IMR-90 (cell line): ENCODE measurements around the gene EML4. TPM values are rescaled to one million over a fixed set of nuclear protein-coding genes. Genes with fewer than 3 reads are reported as not detected.

Experiments
- ATAC-seq: fragments of 200-7000 bp; cut with Tn5 transposase; 2 replicates; pipeline ENCODE4 v1.9.1; 2020; ENCODE audit warnings: low read depth, mild to moderate bottlenecking, moderate library complexity
- BruUV-seq: library from RNA; stranded (reverse); fragments of 400-500 nt; replicated peaks from 2 replicates; lab custom pipeline; 2021; lab: Mats Ljungman, UMichigan
- CTCF ChIA-PET: fragments of 300-600 bp; formaldehyde crosslinking; extraction: SDS; loops from one replicate; lab custom pipeline; 2021; ENCODE audit warnings: antibody characterized with exemption; lab: Yijun Ruan, JAX
- POLR2A ChIA-PET: fragments of 300-600 bp; sonication (Branson Sonifier 250); formaldehyde crosslinking; loops from one replicate; lab custom pipeline; 2022; ENCODE audit warnings: antibody characterized with exemption; ENCODE audit not compliant: unreplicated experiment; lab: Charles Lee
- DNase-seq: peaks from one replicate; pipeline ENCODE4 v3.0.0; 2013
- H2AFZ ChIP-seq: replicated peaks from 2 replicates; pipeline ENCODE3; 2013; ENCODE audit warnings: low read length, mild to moderate bottlenecking; ENCODE audit not compliant: poor library complexity
- H2AK5ac ChIP-seq: 2 replicates; pipeline ENCODE4 v1.6.1; 2013; ENCODE audit warnings: low read depth, low read length, inconsistent platforms
- H2AK9ac ChIP-seq: replicated peaks from 2 replicates; pipeline ENCODE3; 2013; ENCODE audit warnings: mild to moderate bottlenecking, low read depth, low read length, moderate library complexity; ENCODE audit not compliant: poor library complexity
- H2BK120ac ChIP-seq: 2 replicates; pipeline ENCODE4 v1.6.1; 2013; ENCODE audit warnings: low read depth, low read length, inconsistent platforms
- H2BK15ac ChIP-seq: 3 replicates; pipeline ENCODE4 v1.6.1; 2013; ENCODE audit warnings: low read depth, low read length, inconsistent platforms
- H2BK20ac ChIP-seq: 2 replicates; pipeline ENCODE4 v1.6.1; 2013; ENCODE audit warnings: low read depth, mild to moderate bottlenecking, inconsistent platforms, low read length, moderate library complexity
- H2BK5ac ChIP-seq: 2 replicates; pipeline ENCODE4 v1.6.1; 2013; ENCODE audit warnings: mild to moderate bottlenecking, low read depth, low read length, inconsistent platforms; ENCODE audit not compliant: poor library complexity, severe bottlenecking
- H3K14ac ChIP-seq: replicated peaks from 2 replicates; pipeline ENCODE4 v1.6.1; 2013; ENCODE audit warnings: low read depth, low read length, inconsistent platforms
- H3K18ac ChIP-seq: 2 replicates; pipeline ENCODE4 v1.6.1; 2013; ENCODE audit warnings: low read depth, low read length, control low read depth
- H3K23ac ChIP-seq: 2 replicates; pipeline ENCODE4 v1.6.1; 2013; ENCODE audit warnings: low read depth, low read length, inconsistent platforms
- H3K27ac ChIP-seq: 2 replicates; pipeline ENCODE4 v1.5.1; 2013; ENCODE audit warnings: mild to moderate bottlenecking, control low read depth, low read length; ENCODE audit not compliant: insufficient read depth
- H3K27me3 ChIP-seq: 2 replicates; pipeline ENCODE4 v1.6.1; 2013; ENCODE audit warnings: low read length; ENCODE audit not compliant: control insufficient read depth, insufficient read depth
- H3K36me3 ChIP-seq: 2 replicates; pipeline ENCODE4 v1.6.1; 2013; ENCODE audit warnings: low read length, mixed read lengths; ENCODE audit not compliant: control insufficient read depth, insufficient read depth
- H3K4ac ChIP-seq: 2 replicates; pipeline ENCODE4 v1.6.1; 2013; ENCODE audit warnings: low read depth, low read length, inconsistent platforms
- H3K4me1 ChIP-seq: 2 replicates; pipeline ENCODE4 v1.6.1; 2013; ENCODE audit warnings: low read length, mixed read lengths; ENCODE audit not compliant: control insufficient read depth, insufficient read depth
- H3K4me2 ChIP-seq: 2 replicates; pipeline ENCODE4 v1.6.1; 2013; ENCODE audit warnings: low read depth, mild to moderate bottlenecking, control low read depth, low read length, moderate library complexity
- H3K4me3 ChIP-seq: 2 replicates; pipeline ENCODE4 v1.5.1; 2013; ENCODE audit warnings: low read depth, mild to moderate bottlenecking, control low read depth, low read length, moderate library complexity; ENCODE audit not compliant: insufficient read depth
- H3K56ac ChIP-seq: 2 replicates; pipeline ENCODE4 v1.6.1; 2013; ENCODE audit warnings: low read length, inconsistent platforms; ENCODE audit not compliant: insufficient read depth; ENCODE audit errors: extremely low read depth
- H3K79me1 ChIP-seq, 2 experiments: 2 replicates each; pipeline ENCODE4 v1.6.1; 2013; ENCODE audit warnings: low read length in 2 of 2, inconsistent platforms in 1 of 2, low read depth in 1 of 2
- H3K9ac ChIP-seq: 2 replicates; pipeline ENCODE4 v1.6.1; 2013; ENCODE audit warnings: low read depth, low read length, control low read depth
- H3K9me1 ChIP-seq: 2 replicates; pipeline ENCODE4 v1.6.1; 2013; ENCODE audit warnings: low read length, inconsistent platforms; ENCODE audit not compliant: insufficient read depth
- H3K9me3 ChIP-seq: 2 replicates; pipeline ENCODE4 v1.6.1; 2013; ENCODE audit warnings: low read length; ENCODE audit not compliant: control insufficient read depth, insufficient read depth
- H4K20me1 ChIP-seq: 2 replicates; pipeline ENCODE4 v1.6.1; 2013; ENCODE audit warnings: low read length, inconsistent platforms; ENCODE audit not compliant: insufficient read depth
- H4K5ac ChIP-seq: 2 replicates; pipeline ENCODE4 v1.6.1; 2013; ENCODE audit warnings: mild to moderate bottlenecking, low read depth, low read length, control low read depth
- H4K8ac ChIP-seq, 2 experiments: 2 replicates each; pipeline ENCODE4 v1.6.1; 2013; ENCODE audit warnings: low read depth in 2 of 2, low read length in 2 of 2, control low read depth in 1 of 2, inconsistent platforms in 1 of 2
- H4K91ac ChIP-seq: 2 replicates; pipeline ENCODE4 v1.6.1; 2013; ENCODE audit warnings: low read depth, low read length, inconsistent platforms; ENCODE audit not compliant: insufficient read depth
- BHLHE40 ChIP-seq: fragments of 150-350 bp; IDR thresholded peaks from 2 replicates; pipeline ENCODE4 v1.6.1; 2016; ENCODE audit warnings: mild to moderate bottlenecking, low read depth, low read length
- CEBPB ChIP-seq: IDR thresholded peaks from 2 replicates; pipeline ENCODE4 v1.6.1; 2012; ENCODE audit warnings: low read depth, low read length, improper control_type of control experiment
- CHD1 ChIP-seq: IDR thresholded peaks from 2 replicates; pipeline ENCODE4 v1.6.1; 2012; ENCODE audit warnings: low read depth, low read length, improper control_type of control experiment
- ELK1 ChIP-seq: fragments of 150-350 bp; IDR thresholded peaks from 2 replicates; pipeline ENCODE4 v1.6.1; 2016; ENCODE audit warnings: low read depth, mild to moderate bottlenecking, low read length, moderate library complexity, borderline replicate concordance
- FOS ChIP-seq: fragments of 150-350 bp; IDR thresholded peaks from 2 replicates; pipeline ENCODE4 v1.6.1; 2016; ENCODE audit warnings: low read depth, low read length
- MAFK ChIP-seq: IDR thresholded peaks from 2 replicates; pipeline ENCODE4 v1.6.1; 2012; ENCODE audit warnings: low read depth, low read length, improper control_type of control experiment
- MAZ ChIP-seq: IDR thresholded peaks from 2 replicates; pipeline ENCODE4 v1.6.1; 2012; ENCODE audit warnings: low read depth, mild to moderate bottlenecking, low read length, improper control_type of control experiment, moderate library complexity, borderline replicate concordance
- MXI1 ChIP-seq: IDR thresholded peaks from 2 replicates; pipeline ENCODE4 v1.6.1; 2012; ENCODE audit warnings: low read depth, mild to moderate bottlenecking, low read length, moderate library complexity, borderline replicate concordance
- NFE2L2 ChIP-seq: fragments of 150-350 bp; IDR thresholded peaks from 2 replicates; pipeline ENCODE4 v1.6.1; 2016; ENCODE audit warnings: low read depth, mild to moderate bottlenecking, low read length
- POLR2A ChIP-seq: IDR thresholded peaks from 2 replicates; pipeline ENCODE4 v1.6.1; 2012; ENCODE audit warnings: mild to moderate bottlenecking, low read depth, low read length
- RAD21 ChIP-seq: IDR thresholded peaks from 2 replicates; pipeline ENCODE4 v1.6.1; 2012; ENCODE audit warnings: low read length, improper control_type of control experiment
- RCOR1 ChIP-seq: IDR thresholded peaks from 2 replicates; pipeline ENCODE4 v1.6.1; 2012; ENCODE audit warnings: mild to moderate bottlenecking, low read length, improper control_type of control experiment; ENCODE audit not compliant: insufficient replicate concordance
- RFX5 ChIP-seq: IDR thresholded peaks from 2 replicates; pipeline ENCODE4 v1.8.0; 2012; ENCODE audit warnings: low read depth, mild to moderate bottlenecking, low read length, moderate library complexity
- SMC3 ChIP-seq: fragments of 150-350 bp; IDR thresholded peaks from 2 replicates; pipeline ENCODE4 v1.6.1; 2016; ENCODE audit warnings: low read depth, mild to moderate bottlenecking, antibody characterized with exemption, low read length, moderate library complexity
- WGBS, 2 experiments: methylation state at CpG; one replicate each; pipeline versions ENCODE4 v1.1.5 to v1.1.7; 2013; ENCODE audit warnings: missing lambda C conversion rate in 2 of 2; ENCODE audit not compliant: insufficient read length in 1 of 2; ENCODE audit errors: extremely low coverage in 2 of 2; 5-methylcytosine and 5-hydroxymethylcytosine counted together
- dilution Hi-C: fragments of 300-500 bp; cut with HindIII; formaldehyde crosslinking; loops from one replicate; pipeline ENCODE4 v1.14.3; 2018; ENCODE audit warnings: low sequenced_read_pairs; ENCODE audit not compliant: unreplicated experiment
- in situ Hi-C: fragments of 300-500 bp; cut with MboI; formaldehyde crosslinking; loops from 3 replicates; pipeline ENCODE4 v1.14.3; 2019; ENCODE audit warnings: low sequenced_read_pairs, inconsistent platforms, mixed read lengths
- intact Hi-C: fragments of 100-400 bp; cut with micrococcal nuclease; formaldehyde crosslinking; loops from 2 replicates; pipeline ENCODE4 v1.10.0; 2022
- polyA plus RNA-seq, 3 experiments: library from polyadenylated mRNA; depleted of rRNA; stranded (reverse); fragments of >200 nt; gene quantifications; 2 replicates each; pipeline ENCODE4 v1.2.3, GENCODE V29; 2012; ENCODE audit warnings: low replicate concordance in 1 of 3
- total RNA-seq: library from RNA; depleted of rRNA; stranded (reverse); fragments of >200 nt; gene quantifications from 2 replicates; pipeline ENCODE4 v1.2.3, GENCODE V29; 2012
- TF ChIP-seq, protein P1 (sequence below): fragments of 150-350 bp; IDR thresholded peaks from 2 replicates; pipeline ENCODE4 v1.6.1; 2017; ENCODE audit warnings: mild to moderate bottlenecking, antibody characterized with exemption, low read length, low read depth
- TF ChIP-seq, protein P2 (sequence below): conservative IDR thresholded peaks from 2 replicates; pipeline ENCODE4 v1.5.1; 2012; ENCODE audit warnings: mild to moderate bottlenecking, low read depth, low read length, improper control_type of control experiment

Gene EML4
- total and polyA plus RNA-seq, 2 of the 4 experiments (the other 2 are of a cell fraction) = 29.7 to 73.7 TPM

GRCh38 chr2:42342795-42343241 is 173.7 kb downstream of the EML4 start:
- Histone ChIP-seq H3K27ac (peak overlapping the region; percentile 62), H3K9me3 (no peaks in the 10 kb centered on the region), H3K56ac (no peak overlapping the region), H3K9ac (no peak overlapping the region), H3K4me2 (no peak overlapping the region), H2BK120ac (peak overlapping the region; percentile 52; the same call in 1 of the 2 replicates), H2BK20ac (peak overlapping the region; percentile 62), H2BK5ac (peak overlapping the region; percentile 29), H2AK5ac (peak overlapping the region; percentile 91; the same call in 1 of the 2 replicates), H3K79me1 (peaks cover 29 to 71% of the 10 kb centered on the region in 2 experiments), H3K36me3 (peaks cover 31% of the 10 kb centered on the region), H4K8ac (peak overlapping the region in 1 of 2 experiments; percentile 73; a peak in 1 of 4 replicates), H4K5ac (peak overlapping the region; percentile 18; the same call in 1 of the 2 replicates), H2AK9ac (peak overlapping the region; percentile 61), H2BK15ac (peak overlapping the region; percentile 36; the same call in 1 of the 3 replicates), H3K4me3 (no peak overlapping the region), H3K27me3 (no peaks in the 10 kb centered on the region), H4K20me1 (peaks cover 6% of the 10 kb centered on the region), H3K9me1 (peaks cover 34% of the 10 kb centered on the region), H3K4ac (peak overlapping the region; percentile 85), H3K18ac (peak overlapping the region; percentile 13; the same call in 1 of the 2 replicates), H3K23ac (peak overlapping the region; percentile 50), H2AFZ (peak overlapping the region; percentile 29), H3K14ac (peak overlapping the region; percentile 62), H4K91ac (peak overlapping the region; percentile 41), H3K4me1 (peaks cover 15% of the 10 kb centered on the region)
- ChIA-PET POLR2A (no interaction called here), CTCF (interaction anchor here (1.1 to 1.4 kb wide), 2 partner anchors 11 to 14 kb away, joined by 3 read pairs; no protein-coding TSS in a partner anchor)
- dilution Hi-C loops = no loop called here
- intact Hi-C loops = no loop called here
- ATAC-seq = no peak; the same call in 1 of the 2 replicates
- TF ChIP-seq POLR2A (no peak), MXI1 (no peak), RCOR1 (no peak), BHLHE40 (no peak), NFE2L2 (no peak), ELK1 (no peak), SMC3 (no peak), RFX5 (no peak), FOS (no peak), MAZ (no peak), CEBPB (no peak), CHD1 (no peak), MAFK (no peak), RAD21 (no peak)
- TF ChIP-seq, protein P1, sequence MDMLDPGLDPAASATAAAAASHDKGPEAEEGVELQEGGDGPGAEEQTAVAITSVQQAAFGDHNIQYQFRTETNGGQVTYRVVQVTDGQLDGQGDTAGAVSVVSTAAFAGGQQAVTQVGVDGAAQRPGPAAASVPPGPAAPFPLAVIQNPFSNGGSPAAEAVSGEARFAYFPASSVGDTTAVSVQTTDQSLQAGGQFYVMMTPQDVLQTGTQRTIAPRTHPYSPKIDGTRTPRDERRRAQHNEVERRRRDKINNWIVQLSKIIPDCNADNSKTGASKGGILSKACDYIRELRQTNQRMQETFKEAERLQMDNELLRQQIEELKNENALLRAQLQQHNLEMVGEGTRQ = no peak
- TF ChIP-seq, protein P2, sequence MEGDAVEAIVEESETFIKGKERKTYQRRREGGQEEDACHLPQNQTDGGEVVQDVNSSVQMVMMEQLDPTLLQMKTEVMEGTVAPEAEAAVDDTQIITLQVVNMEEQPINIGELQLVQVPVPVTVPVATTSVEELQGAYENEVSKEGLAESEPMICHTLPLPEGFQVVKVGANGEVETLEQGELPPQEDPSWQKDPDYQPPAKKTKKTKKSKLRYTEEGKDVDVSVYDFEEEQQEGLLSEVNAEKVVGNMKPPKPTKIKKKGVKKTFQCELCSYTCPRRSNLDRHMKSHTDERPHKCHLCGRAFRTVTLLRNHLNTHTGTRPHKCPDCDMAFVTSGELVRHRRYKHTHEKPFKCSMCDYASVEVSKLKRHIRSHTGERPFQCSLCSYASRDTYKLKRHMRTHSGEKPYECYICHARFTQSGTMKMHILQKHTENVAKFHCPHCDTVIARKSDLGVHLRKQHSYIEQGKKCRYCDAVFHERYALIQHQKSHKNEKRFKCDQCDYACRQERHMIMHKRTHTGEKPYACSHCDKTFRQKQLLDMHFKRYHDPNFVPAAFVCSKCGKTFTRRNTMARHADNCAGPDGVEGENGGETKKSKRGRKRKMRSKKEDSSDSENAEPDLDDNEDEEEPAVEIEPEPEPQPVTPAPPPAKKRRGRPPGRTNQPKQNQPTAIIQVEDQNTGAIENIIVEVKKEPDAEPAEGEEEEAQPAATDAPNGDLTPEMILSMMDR = no peak
- whole genome bisulfite sequencing, 2 experiments = 83% methylated on average over 2 of the region's 11 CpGs; no CpG with 5 or more reads in 1 of the 2 experiments
- BruUV-seq = no TSS peak
- no peak for DNase-seq
- in situ Hi-C loops = no loop called here
